WTC11 (cell line): ENCODE results near the gene AGBL1.

Source experiments
- FOXJ3 ChIP-seq: sonication (generic); formaldehyde crosslinking; IDR thresholded peaks from 2 replicates; pipeline ENCODE4 v1.9.0; 2021; ENCODE audit warnings: missing genetic modification reagents, mild to moderate bottlenecking, borderline replicate concordance
- USF2 ChIP-seq: sonication (generic); formaldehyde crosslinking; IDR thresholded peaks from 2 replicates; pipeline ENCODE4 v1.8.1; 2023; ENCODE audit warnings: mild to moderate bottlenecking, missing genetic modification reagents, moderate library complexity
- TF ChIP-seq, protein P1 (sequence below): fragments of 200-600 bp; IDR thresholded peaks from 2 replicates; pipeline ENCODE4 v1.8.0; 2022; ENCODE audit warnings: antibody characterized with exemption

DNA sequence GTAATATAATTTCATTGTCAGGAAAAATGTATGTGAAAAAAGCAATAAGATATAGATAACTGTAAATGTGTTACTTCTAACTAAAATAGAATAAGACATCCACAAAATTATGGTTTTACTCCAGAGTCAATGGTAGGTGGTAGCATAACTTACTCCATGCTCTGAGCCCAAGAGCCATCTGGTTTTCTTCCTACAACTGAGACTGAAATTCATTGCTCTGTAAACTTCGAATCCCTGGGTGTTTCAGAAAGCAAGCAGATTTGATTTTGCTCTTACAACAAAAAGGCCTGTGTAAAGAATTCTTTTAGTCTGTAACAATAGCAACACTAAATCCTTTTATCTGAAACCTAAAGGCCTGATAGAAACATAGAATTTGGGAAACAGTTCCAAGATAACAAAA is 805.9 kb downstream of the AGBL1 start:
- TF ChIP-seq USF2 (CRISPR knock-in tag) (no peak), FOXJ3 (no peak)
- TF ChIP-seq, protein P1, sequence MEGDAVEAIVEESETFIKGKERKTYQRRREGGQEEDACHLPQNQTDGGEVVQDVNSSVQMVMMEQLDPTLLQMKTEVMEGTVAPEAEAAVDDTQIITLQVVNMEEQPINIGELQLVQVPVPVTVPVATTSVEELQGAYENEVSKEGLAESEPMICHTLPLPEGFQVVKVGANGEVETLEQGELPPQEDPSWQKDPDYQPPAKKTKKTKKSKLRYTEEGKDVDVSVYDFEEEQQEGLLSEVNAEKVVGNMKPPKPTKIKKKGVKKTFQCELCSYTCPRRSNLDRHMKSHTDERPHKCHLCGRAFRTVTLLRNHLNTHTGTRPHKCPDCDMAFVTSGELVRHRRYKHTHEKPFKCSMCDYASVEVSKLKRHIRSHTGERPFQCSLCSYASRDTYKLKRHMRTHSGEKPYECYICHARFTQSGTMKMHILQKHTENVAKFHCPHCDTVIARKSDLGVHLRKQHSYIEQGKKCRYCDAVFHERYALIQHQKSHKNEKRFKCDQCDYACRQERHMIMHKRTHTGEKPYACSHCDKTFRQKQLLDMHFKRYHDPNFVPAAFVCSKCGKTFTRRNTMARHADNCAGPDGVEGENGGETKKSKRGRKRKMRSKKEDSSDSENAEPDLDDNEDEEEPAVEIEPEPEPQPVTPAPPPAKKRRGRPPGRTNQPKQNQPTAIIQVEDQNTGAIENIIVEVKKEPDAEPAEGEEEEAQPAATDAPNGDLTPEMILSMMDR = no peak
